GM10248 (cell line): ENCODE results near the gene ANKRD17.

ENCODE experiments used
- CTCF ChIA-PET: fragments of 300-600 bp; sonication (Branson Sonifier 250); formaldehyde crosslinking; extraction: SDS; loops from one replicate; lab custom pipeline; 2021; ENCODE audit warnings: antibody characterized with exemption; lab: Yijun Ruan, JAX
- POLR2A ChIA-PET: fragments of 350-650 bp; sonication (Branson Sonifier 250); formaldehyde crosslinking; extraction: SDS; loops from one replicate; lab custom pipeline; 2020; ENCODE audit warnings: antibody characterized with exemption; lab: Yijun Ruan, JAX
- DNase-seq: peaks from one replicate; pipeline ENCODE4 v3.0.0; 2012; ENCODE audit errors: extremely low spot score
- TF ChIP-seq, protein P1 (sequence below): IDR thresholded peaks from 2 replicates; pipeline ENCODE4 v1.5.1; 2012; ENCODE audit warnings: mild to moderate bottlenecking, low read depth; ENCODE audit errors: extremely low read depth, missing control alignments, control extremely low read depth

ANKRD17 gene

DNA sequence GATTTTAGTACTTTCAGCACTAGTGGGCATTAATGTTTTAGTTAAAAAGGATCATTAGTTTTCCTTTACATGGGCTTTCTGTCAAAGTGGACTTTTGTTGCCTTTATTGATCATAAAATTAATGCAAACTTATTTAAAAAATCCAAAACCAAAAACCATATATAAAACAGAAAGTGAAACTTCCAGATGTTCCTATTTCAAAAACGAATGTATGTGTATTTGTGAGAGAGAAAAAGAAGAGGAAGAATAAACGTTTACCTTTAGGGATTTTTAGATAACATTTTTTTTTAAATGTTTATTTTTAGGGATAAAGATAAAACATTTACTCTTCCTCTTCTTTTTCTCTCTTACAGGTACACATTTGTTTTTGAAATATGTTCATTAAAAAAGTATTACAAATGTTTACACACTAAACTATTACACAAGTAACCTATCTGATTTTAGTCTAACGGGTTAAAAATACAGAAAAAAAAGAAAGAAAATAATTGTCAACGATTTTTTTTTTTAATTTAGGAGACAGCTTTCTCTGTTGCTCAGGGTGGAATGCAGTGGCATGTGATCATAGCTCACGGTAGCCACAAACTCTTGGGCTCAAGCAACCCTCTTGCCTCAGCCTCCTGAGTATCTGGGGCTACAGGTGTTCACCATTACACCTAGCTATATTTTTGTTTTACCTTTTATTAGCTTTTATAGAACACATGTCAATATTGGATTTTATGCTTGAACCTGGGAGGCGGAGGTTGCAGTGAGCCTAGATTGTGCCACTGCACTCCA, 172.3 kb downstream of the ANKRD17 start:
- no peak for DNase-seq
- TF ChIP-seq, protein P1, sequence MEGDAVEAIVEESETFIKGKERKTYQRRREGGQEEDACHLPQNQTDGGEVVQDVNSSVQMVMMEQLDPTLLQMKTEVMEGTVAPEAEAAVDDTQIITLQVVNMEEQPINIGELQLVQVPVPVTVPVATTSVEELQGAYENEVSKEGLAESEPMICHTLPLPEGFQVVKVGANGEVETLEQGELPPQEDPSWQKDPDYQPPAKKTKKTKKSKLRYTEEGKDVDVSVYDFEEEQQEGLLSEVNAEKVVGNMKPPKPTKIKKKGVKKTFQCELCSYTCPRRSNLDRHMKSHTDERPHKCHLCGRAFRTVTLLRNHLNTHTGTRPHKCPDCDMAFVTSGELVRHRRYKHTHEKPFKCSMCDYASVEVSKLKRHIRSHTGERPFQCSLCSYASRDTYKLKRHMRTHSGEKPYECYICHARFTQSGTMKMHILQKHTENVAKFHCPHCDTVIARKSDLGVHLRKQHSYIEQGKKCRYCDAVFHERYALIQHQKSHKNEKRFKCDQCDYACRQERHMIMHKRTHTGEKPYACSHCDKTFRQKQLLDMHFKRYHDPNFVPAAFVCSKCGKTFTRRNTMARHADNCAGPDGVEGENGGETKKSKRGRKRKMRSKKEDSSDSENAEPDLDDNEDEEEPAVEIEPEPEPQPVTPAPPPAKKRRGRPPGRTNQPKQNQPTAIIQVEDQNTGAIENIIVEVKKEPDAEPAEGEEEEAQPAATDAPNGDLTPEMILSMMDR, result no peak
- POLR2A ChIA-PET, result no interaction called here
- CTCF ChIA-PET, result interaction anchor here (1.1 kb wide), 1 partner anchor 22 kb away, joined by 3 read pairs; no protein-coding TSS in a partner anchor

DNA sequence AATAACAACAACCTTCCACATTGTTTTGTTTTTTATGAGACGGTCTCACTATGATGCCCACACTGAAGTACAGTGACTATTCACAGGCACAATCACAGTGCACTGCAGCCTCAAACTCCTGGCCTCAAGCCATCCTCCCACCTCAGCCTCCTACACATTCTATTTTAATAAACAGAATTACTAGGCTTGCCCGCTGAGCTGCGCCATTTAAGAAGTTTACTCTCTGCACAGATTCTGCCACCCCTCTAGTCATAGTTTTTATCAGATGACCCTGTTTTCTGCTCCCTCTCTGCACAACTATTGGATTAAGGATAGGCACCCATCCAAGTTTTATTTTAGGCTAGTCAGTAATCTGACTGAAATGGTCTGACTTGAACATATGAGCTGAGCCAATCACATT, 177.8 kb downstream of the ANKRD17 start:
- TF ChIP-seq, protein P1, result no peak
- no peak for DNase-seq
- POLR2A ChIA-PET, result interaction anchor here (0.7 kb wide), 1 partner anchor 11 kb away, joined by 3 read pairs; the partner anchor contains the start of gene COX18
- CTCF ChIA-PET, result interaction anchor here (1.5 kb wide), 1 partner anchor 9 kb away, joined by 4 read pairs; no protein-coding TSS in a partner anchor

DNA sequence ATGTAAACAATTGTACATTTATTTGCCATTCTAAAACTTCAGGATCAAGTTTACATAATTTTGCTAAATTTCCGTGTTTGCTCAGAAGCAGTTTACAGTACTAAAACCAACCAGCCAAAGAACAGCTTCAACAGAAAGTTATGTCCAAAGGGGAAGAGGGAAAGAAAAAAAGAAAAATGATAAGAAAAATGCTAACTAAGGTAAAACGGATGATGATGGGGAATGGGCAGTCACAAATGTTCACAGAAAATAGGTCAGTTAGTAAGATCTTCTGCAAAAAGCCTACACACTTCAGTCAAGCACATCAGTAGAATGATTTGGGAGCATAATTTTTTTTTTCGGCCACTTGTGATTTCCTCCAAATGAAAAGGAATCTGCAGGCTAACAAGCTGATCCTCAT, 182.8 kb downstream of the ANKRD17 start:
- DNase-seq, result no peak
- POLR2A ChIA-PET, result no interaction called here
- TF ChIP-seq, protein P1, result no peak
- CTCF ChIA-PET, result no interaction called here

DNA sequence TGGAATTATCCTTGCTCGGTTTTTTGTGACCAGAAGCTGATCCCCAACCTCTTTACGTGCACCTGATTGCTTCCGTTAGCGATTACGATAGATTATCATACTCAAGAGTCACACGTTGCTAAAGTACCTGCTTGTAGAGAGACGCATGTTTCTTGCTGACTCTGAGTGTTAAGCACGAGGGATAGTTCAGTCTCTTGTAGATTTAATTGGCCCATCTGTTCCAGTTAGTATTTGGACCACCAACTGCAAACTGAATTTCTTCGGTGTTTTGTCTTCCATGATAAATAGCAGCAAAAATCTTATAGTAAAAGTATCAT, 188.6 kb downstream of the ANKRD17 start:
- no peak for DNase-seq
- POLR2A ChIA-PET, result interaction anchor here (1.0 kb wide), 2 partner anchors 11 to 189 kb away, joined by 3 to 4 read pairs; no protein-coding TSS in a partner anchor
- CTCF ChIA-PET, result interaction anchor here (1.0 to 1.8 kb wide), 5 partner anchors 10 to 187 kb away, joined by 3 to 6 read pairs (median 3); no protein-coding TSS in a partner anchor
- TF ChIP-seq, protein P1, result no peak

DNA sequence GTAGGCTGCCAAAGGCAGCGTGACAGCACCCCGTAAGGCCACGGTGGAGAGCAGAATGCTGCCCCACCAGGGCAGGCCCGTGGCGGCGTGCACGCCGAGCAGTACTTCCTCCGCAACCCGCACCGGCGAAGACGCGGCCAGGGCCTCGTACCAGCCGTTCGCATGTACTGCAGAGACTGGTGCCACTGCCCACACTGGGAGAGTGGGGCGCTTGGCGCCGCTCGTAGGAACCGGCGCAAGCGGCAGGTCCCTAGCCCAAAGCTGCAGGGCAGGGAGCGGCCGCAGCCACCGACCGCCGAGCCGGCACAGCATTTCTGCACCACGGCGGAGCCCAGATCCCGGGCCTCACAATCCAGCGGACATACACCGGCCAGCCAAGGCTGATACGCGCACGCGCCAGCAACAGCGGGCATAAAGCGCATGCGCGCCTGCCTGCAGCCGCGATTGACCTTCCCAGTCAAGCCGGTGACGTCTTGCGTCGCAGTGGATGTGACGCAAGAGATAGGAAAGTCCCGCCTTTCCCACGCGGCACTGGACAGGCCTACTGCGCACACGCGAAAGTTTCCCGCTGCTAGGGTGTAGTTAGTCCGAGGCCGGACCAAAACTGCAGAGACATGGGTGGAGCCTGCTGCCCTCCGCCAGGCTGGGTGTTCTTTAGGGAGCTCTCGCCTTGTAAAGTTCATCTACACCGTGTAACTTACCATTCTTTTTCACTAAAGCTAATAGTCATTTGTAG, 189.1 kb downstream of the ANKRD17 start, which contains the start of gene COX18:
COX18 (minus strand) TSS at position 379 of the 736 bp plus-strand sequence; CDS start at position 312, 67 bp downstream.
- POLR2A ChIA-PET, result interaction anchor here (1.0 kb wide), 2 partner anchors 12 to 190 kb away, joined by 3 to 4 read pairs; no protein-coding TSS in a partner anchor
- DNase-seq, result peak; percentile 93
- CTCF ChIA-PET, result interaction anchor here (1.0 to 1.8 kb wide), 5 partner anchors 11 to 188 kb away, joined by 3 to 6 read pairs (median 3); no protein-coding TSS in a partner anchor
- TF ChIP-seq, protein P1, result no peak
